D721Med (cell line): ENCODE data around the gene VAV3.

Experiments used
- DNase-seq: peaks from one replicate; pipeline ENCODE4 v3.0.0; 2011; ENCODE audit warnings: low spot score; ENCODE audit not compliant: insufficient read length
- FAIRE-seq: peaks from 2 replicates; lab custom pipeline; 2011; peaks lifted over from hg19 to GRCh38; lab: Jason Lieb, UNC
- TF ChIP-seq, protein P1 (sequence below): IDR thresholded peaks from 2 replicates; pipeline ENCODE4 v1.5.1; 2012; ENCODE audit warnings: mild to moderate bottlenecking, control low read depth; ENCODE audit not compliant: insufficient read depth; ENCODE audit errors: missing control alignments

VAV3 gene

GRCh38 chr1:107975851-107976250 is 10.9 kb upstream of the VAV3 start:
- TF ChIP-seq, protein P1, sequence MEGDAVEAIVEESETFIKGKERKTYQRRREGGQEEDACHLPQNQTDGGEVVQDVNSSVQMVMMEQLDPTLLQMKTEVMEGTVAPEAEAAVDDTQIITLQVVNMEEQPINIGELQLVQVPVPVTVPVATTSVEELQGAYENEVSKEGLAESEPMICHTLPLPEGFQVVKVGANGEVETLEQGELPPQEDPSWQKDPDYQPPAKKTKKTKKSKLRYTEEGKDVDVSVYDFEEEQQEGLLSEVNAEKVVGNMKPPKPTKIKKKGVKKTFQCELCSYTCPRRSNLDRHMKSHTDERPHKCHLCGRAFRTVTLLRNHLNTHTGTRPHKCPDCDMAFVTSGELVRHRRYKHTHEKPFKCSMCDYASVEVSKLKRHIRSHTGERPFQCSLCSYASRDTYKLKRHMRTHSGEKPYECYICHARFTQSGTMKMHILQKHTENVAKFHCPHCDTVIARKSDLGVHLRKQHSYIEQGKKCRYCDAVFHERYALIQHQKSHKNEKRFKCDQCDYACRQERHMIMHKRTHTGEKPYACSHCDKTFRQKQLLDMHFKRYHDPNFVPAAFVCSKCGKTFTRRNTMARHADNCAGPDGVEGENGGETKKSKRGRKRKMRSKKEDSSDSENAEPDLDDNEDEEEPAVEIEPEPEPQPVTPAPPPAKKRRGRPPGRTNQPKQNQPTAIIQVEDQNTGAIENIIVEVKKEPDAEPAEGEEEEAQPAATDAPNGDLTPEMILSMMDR: no peak
- FAIRE-seq (no peak), DNase-seq (no peak)

DNA sequence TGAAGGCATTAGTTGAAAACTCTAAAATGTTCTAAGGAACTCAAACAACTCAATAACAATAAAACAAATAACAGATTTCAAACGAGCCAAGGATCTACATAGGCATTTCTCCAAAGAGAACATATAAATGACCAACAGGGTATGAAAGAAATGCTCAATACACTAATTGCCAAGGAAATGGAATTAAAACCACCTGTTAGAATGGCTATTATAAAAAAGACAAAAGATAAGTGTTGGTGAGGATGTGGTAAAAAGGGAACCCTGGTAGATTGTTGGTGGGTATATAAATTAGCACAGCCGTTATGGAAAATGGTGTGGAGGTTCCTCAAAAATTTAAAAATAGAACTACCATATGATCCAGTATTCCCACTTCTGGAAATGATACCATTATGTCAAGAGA is 9.1 kb upstream of the VAV3 start:
- FAIRE-seq: no peak
- TF ChIP-seq, protein P1: no peak

DNA sequence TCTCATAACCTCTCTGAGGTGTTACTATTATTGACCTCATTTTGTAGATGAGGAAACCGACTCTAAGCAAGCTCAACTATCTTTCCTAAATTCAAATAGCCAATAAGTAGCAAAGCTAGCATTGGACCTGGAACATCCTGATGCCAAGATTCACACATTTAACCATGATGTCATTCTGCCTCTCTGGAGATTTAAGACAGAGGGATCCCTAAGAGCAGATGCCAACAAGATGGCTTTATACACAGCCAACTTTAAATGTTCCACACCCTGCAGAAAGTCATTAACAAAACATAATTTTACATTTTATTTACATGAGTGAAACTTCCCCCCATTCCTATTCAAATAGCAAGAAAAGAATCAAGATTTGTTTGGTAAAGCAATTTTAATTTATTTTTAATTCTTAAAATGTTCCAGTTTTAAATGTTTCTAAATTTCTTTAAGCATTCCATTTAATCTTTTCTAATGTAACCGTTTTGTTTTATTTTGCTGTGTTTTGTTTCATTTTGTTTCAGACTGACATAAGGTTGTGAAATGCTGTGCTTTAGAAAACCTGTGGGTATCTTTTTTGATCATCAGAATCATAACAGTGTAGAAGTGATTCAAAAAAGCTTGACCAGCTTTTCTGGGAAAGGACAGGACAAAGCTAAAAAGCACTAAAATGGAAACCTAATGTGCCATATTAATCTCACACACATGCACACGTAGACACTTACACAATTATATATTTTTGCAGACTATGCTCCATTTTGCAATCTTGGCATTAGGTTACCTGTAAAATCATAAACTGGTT is 7.6 kb upstream of the VAV3 start:
- TF ChIP-seq, protein P1: no peak
- DNase-seq (no peak), FAIRE-seq (peak; percentile 58)

More for the DNA sequence above, 9.1 kb upstream of the VAV3 start:
- no peak for DNase-seq

GRCh38 chr1:107966550-107966949 is 1.6 kb upstream of the VAV3 start:
- FAIRE-seq: no peak

DNA sequence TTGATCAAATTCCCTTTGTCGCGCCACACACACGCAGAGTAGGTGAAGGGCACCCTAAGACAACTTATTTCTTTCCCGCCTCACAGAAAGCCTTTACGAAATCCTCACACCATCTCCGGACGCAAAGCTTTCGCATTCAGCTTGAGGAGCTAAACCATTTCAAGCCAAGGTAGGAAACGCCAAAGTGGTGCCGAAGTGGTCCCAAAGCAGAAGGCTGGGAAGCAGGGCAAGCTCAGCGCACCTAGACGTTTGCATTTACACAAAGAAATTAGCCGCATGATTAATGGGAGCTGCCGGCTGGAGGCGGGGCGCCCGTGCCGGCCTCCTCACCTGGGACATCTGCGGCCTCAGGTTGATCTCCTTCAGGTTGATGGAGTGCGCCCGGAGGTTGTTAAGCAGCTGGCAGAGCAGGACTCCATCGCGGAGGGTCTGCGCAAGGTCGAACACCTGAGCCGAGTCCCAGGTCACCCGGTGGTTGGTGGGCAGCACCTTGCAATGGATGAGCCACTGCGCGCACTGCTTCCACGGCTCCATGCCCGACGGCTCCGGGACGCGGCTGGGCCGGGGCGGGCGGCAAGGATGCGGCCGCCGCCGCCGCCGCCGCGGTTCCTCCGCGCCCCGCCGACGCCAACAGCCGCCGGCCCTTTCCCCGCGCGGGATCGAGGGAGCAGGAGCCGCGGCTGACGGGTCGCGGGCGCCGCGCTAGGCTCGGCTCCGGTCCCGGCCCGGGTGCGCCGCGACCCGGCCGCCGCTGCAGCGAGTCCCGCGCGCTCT is 457 bp downstream of the VAV3 start:
- FAIRE-seq (no peak), DNase-seq (no peak)
- TF ChIP-seq, protein P1: no peak

More at GRCh38 chr1:107966550-107966949, 1.6 kb upstream of the VAV3 start:
- TF ChIP-seq, protein P1: no peak
- no peak for DNase-seq

DNA sequence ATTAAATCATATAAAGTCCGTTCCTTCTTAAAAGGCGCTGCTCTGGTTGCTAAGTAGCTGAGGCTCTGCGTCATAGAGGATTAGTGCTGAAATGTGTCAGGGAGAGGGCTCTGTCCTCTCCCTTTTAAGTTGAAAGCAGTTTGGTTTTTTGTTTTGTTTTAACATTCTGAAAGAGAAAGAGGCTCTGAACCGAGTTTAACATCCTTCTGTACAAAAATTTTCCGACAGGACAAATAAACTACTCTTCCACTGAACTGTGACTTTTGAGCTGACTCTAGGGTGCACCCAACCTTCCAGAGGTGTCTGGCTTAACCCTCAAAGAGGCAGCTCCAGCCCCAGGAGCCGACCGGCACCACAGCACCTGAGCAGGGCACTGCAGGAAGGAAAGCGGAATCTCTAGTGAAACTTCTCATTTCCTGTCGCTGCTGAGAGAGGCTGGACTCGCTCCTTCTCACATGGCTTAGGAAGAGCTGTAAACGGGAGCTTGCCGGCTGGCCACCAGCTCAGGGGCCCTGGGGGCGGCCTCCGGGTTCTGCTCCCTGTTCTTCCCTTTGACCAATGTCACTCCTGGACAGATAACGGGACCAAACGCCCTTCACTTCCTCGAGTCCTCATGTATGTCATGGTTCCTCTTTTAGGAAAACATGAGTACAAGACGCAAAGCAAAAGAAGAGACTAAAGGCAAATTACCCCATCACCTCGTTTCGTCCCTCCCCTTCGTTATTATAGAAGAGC is 1.2 kb downstream of the VAV3 start:
- DNase-seq (no peak), FAIRE-seq (no peak)
- TF ChIP-seq, protein P1: no peak
